Kidney (tissue), 14 donors: Measurements from ENCODE around the gene BCDIN3D. TPM values are rescaled to one million over a fixed set of nuclear protein-coding genes. Genes with fewer than 3 reads are reported as not detected.
"Not testable (repeated sequence)": the region's sequence is repeated elsewhere in the genome, so short reads cannot be mapped to it uniquely, and the experiment has no call there.

Experiments used
- DNase-seq, 5 donors: peaks; one replicate each; pipeline ENCODE4 v3.0.0-alpha.2; 2013 to 2020
- FAIRE-seq: peaks from 2 replicates; lab custom pipeline; 2012; peaks lifted over from hg19 to GRCh38; lab: Jason Lieb, UNC
- H3K27ac ChIP-seq, 2 donors: one replicate each; pipeline ENCODE4 v1.7.0; 2013; ENCODE audit warnings: low read depth in 2 of 2, low read length in 2 of 2, inconsistent platforms in 1 of 2
- H3K27me3 ChIP-seq: one replicate; pipeline ENCODE4 v1.7.1; 2013; ENCODE audit warnings: low read length, inconsistent platforms; ENCODE audit not compliant: control insufficient read depth, insufficient read depth
- H3K36me3 ChIP-seq, 3 donors: one replicate each; pipeline versions ENCODE4 v1.7.0 to v1.7.1; 2013; ENCODE audit warnings: low read length in 3 of 3, control low read depth in 1 of 3, inconsistent platforms in 1 of 3; ENCODE audit not compliant: insufficient read depth in 3 of 3, control insufficient read depth in 2 of 3
- H3K4me1 ChIP-seq, 3 donors: one replicate each; pipeline versions ENCODE4 v1.7.0 to v1.7.1; 2013; ENCODE audit warnings: low read length in 3 of 3, inconsistent platforms in 1 of 3, low read depth in 1 of 3; ENCODE audit not compliant: control insufficient read depth in 2 of 3, insufficient read depth in 2 of 3
- H3K4me3 ChIP-seq, 3 donors: one replicate each; pipeline versions ENCODE4 v1.7.0 to v1.8.1; 2013; ENCODE audit warnings: low read length in 3 of 3, control low read depth in 1 of 3, inconsistent platforms in 1 of 3
- H3K9ac ChIP-seq, 3 donors: one replicate each; pipeline versions ENCODE4 v1.7.0 to v1.7.1; 2013; ENCODE audit warnings: low read length in 3 of 3, control low read depth in 1 of 3, inconsistent platforms in 1 of 3
- H3K9me3 ChIP-seq, 3 donors: one replicate each; pipeline versions ENCODE4 v1.7.0 to v1.7.1; 2013; ENCODE audit warnings: low read length in 3 of 3, control low read depth in 1 of 3, inconsistent platforms in 1 of 3; ENCODE audit not compliant: control insufficient read depth in 2 of 3, insufficient read depth in 1 of 3
- CTCF ChIP-seq: IDR thresholded peaks from 3 replicates; pipeline ENCODE4 v1.5.1; 2012; ENCODE audit warnings: mild to moderate bottlenecking, moderate library complexity, borderline replicate concordance; ENCODE audit not compliant: insufficient read depth; ENCODE audit errors: extremely low read depth
- intact Hi-C: fragments of 100-400 bp; cut with DNase I; formaldehyde crosslinking; loops from one replicate; pipeline ENCODE4 v1.11.1; 2022
- polyA plus RNA-seq: library from polyadenylated mRNA; stranded (reverse); fragments of 350-450 nt; fragmentation: Illumina TruSeq; extraction: RNeasy Lipid Tissue Mini Kit (QIAGEN cat#74804); gene quantifications from one replicate; pipeline ENCODE4 v1.2.3, GENCODE V29; 2014; ENCODE audit warnings: low read depth, low replicate concordance; ENCODE audit not compliant: insufficient read depth
- total RNA-seq: library from RNA; stranded (reverse); fragmentation: NEBNext Ultra II Directional; extraction: Animal tissue kit (Norgen Biotek cat#: 25700); gene quantifications from one replicate; pipeline ENCODE4 v1.2.1, GENCODE V29; 2021
- donor health status: control.
- donor health status: control.
- donor health status: control.
- donor health status: control.
- donor health status: control.
- donor health status: DM: yes; HTN: yes; CAD: no.
- donor health status: Normal renal cell carcinoma (clear cell type).

Gene BCDIN3D
- total and polyA plus RNA-seq, 2 donors from 2014 or later, result 4.6 to 5.1 TPM

- DNase-seq (peak in 1 of 5 donors; percentile 37), FAIRE-seq (no peak)
- intact Hi-C loops, result no loop called here
Observed at GRCh38 chr12:49882248-49882850, 39.4 kb upstream of the BCDIN3D start.

GRCh38 chr12:49881415-49882247, 38.7 kb upstream of the BCDIN3D start:
- no peak overlapping the region for H3K27ac ChIP-seq
- no peaks in the 10 kb centered on the region for H3K27me3 ChIP-seq
- peak in 1 of 5 donors; percentile 48 for DNase-seq
- FAIRE-seq, result no peak
- peaks cover 0 to 12% (median 2%) of the 10 kb centered on the region in 3 donors for H3K36me3 ChIP-seq
- TF ChIP-seq CTCF, result no peak
- no peak overlapping the region for H3K9ac ChIP-seq
- H3K4me1 ChIP-seq, result peaks cover 0 to 3% (median 0%) of the 10 kb centered on the region in 3 donors
- H3K4me3 ChIP-seq, result no peak overlapping the region
- intact Hi-C loops, result no loop called here
- H3K9me3 ChIP-seq, result peaks cover 0 to 11% (median 0%) of the 10 kb centered on the region in 3 donors

More at GRCh38 chr12:49882248-49882850, 39.4 kb upstream of the BCDIN3D start:
- Histone ChIP-seq H3K27me3 (no peaks in the 10 kb centered on the region), H3K9ac (no peak overlapping the region), H3K27ac (no peak overlapping the region), H3K36me3 (peaks cover 0 to 12% (median 2%) of the 10 kb centered on the region in 3 donors), H3K9me3 (peaks cover 0 to 11% (median 0%) of the 10 kb centered on the region in 3 donors), H3K4me3 (no peak overlapping the region), H3K4me1 (peaks cover 0 to 3% (median 0%) of the 10 kb centered on the region in 3 donors)
- TF ChIP-seq CTCF, result no peak

GRCh38 chr12:49880756-49881414, 38.0 kb upstream of the BCDIN3D start:
- H3K9ac ChIP-seq, result no peak overlapping the region
- peaks cover 0 to 12% (median 2%) of the 10 kb centered on the region in 3 donors for H3K36me3 ChIP-seq
- no peak overlapping the region for H3K27ac ChIP-seq
- H3K4me3 ChIP-seq, result no peak overlapping the region
- H3K27me3 ChIP-seq, result no peaks in the 10 kb centered on the region
- TF ChIP-seq CTCF, result no peak
- FAIRE-seq (no peak), DNase-seq (peak in 1 of 5 donors; percentile 75)
- peaks cover 0 to 3% (median 0%) of the 10 kb centered on the region in 3 donors for H3K4me1 ChIP-seq
- intact Hi-C loops, result no loop called here
- H3K9me3 ChIP-seq, result peaks cover 0 to 11% (median 0%) of the 10 kb centered on the region in 3 donors

- H3K27me3 ChIP-seq, result not testable (repeated sequence)
- H3K36me3 ChIP-seq, result peaks cover 0 to 12% (median 2%) of the 10 kb centered on the region in 3 donors
Observed at GRCh38 chr12:49879065-49879464, 36.2 kb upstream of the BCDIN3D start.

More at GRCh38 chr12:49879065-49879464, 36.2 kb upstream of the BCDIN3D start:
- FAIRE-seq, DNase-seq, H3K4me1 ChIP-seq, H3K9ac ChIP-seq, intact Hi-C loops, H3K4me3 ChIP-seq, H3K27ac ChIP-seq: not testable (repeated sequence)
- H3K9me3 ChIP-seq, result peaks cover 0 to 11% (median 0%) of the 10 kb centered on the region in 3 donors
